Adrenal gland (tissue), 5 donors: ENCODE measurements around the gene ANKRD2.

Experiments used
- POLR2A ChIP-seq, 2 donors: fragments of 450-650 bp; IDR thresholded peaks; one replicate each; pipeline ENCODE4 v1.6.1; 2017; ENCODE audit warnings: antibody characterized with exemption in 2 of 2, mild to moderate bottlenecking in 2 of 2, moderate library complexity in 1 of 2
- TF ChIP-seq, protein P1 (sequence below), 6 experiments: fragments of 450-650 bp in 4 of 6; fragments of 200-600 bp in 2 of 6; sonication (generic) in 1 of 6; IDR thresholded peaks; 1 replicate in 5 of 6; 2 replicates in 1 of 6; pipeline versions ENCODE4 v1.5.1 to v1.8.0; 2016 to 2021; ENCODE audit warnings: antibody characterized with exemption in 6 of 6, mild to moderate bottlenecking in 2 of 6, moderate library complexity in 1 of 6
- donor health status: DM: no; HTN: no; CAD: no.

DNA sequence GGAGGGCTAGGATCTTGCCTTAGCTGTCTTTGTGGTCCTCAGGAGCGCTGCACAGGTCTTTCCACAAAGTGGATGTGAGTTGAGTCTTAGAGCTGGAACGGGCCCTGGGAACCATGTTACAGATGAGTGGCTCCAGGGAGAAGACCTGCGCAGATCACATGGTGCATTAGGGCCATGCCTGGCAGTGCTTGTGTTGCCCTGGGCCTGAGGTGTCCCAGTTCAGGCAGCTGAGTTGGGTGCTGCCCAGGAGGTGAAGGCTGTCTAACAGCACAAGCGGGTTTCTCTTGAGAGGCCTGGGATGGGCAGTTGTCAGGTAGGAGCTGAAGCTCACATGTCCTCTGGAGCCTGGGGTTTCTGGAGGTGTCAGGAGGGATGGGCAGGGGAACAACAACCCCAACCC is 33.7 kb upstream of the ANKRD2 start:
- TF ChIP-seq, protein P1, sequence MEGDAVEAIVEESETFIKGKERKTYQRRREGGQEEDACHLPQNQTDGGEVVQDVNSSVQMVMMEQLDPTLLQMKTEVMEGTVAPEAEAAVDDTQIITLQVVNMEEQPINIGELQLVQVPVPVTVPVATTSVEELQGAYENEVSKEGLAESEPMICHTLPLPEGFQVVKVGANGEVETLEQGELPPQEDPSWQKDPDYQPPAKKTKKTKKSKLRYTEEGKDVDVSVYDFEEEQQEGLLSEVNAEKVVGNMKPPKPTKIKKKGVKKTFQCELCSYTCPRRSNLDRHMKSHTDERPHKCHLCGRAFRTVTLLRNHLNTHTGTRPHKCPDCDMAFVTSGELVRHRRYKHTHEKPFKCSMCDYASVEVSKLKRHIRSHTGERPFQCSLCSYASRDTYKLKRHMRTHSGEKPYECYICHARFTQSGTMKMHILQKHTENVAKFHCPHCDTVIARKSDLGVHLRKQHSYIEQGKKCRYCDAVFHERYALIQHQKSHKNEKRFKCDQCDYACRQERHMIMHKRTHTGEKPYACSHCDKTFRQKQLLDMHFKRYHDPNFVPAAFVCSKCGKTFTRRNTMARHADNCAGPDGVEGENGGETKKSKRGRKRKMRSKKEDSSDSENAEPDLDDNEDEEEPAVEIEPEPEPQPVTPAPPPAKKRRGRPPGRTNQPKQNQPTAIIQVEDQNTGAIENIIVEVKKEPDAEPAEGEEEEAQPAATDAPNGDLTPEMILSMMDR (IDR thresholded peaks at IDR 0.05), result no peak
- no peak for TF ChIP-seq POLR2A (IDR thresholded peaks at IDR 0.05)
